Chondrocyte (in vitro differentiated cells): Measurements from ENCODE around the gene HAND2. TPM values are rescaled to one million over a fixed set of nuclear protein-coding genes. Genes with fewer than 3 reads are reported as not detected.

ENCODE experiments used
- DNase-seq: peaks from one replicate; pipeline ENCODE4 v3.0.0; 2021; ENCODE audit warnings: mixed read lengths, low spot score
- H3K27ac Mint-ChIP-seq: one replicate; pipeline ENCODE4 v1.8.0; 2021; ENCODE audit warnings: mild to moderate bottlenecking, moderate library complexity, mixed read lengths; ENCODE audit not compliant: unreplicated experiment
- H3K27me3 Mint-ChIP-seq: 2 replicates; pipeline ENCODE4 v1.8.0; 2021; ENCODE audit warnings: low read depth, mixed read lengths
- H3K36me3 Mint-ChIP-seq: 2 replicates; pipeline ENCODE4 v1.8.0; 2021; ENCODE audit warnings: low read depth, mixed read lengths
- H3K4me1 Mint-ChIP-seq: 2 replicates; pipeline ENCODE4 v1.8.0; 2021; ENCODE audit warnings: low read depth, mild to moderate bottlenecking, mixed read lengths
- H3K4me3 Mint-ChIP-seq: one replicate; pipeline ENCODE4 v1.8.0; 2021; ENCODE audit warnings: mild to moderate bottlenecking, moderate library complexity, mixed read lengths; ENCODE audit not compliant: unreplicated experiment
- H3K9me3 Mint-ChIP-seq: 2 replicates; pipeline ENCODE4 v1.8.0; 2021; ENCODE audit warnings: low read depth, mixed read lengths
- CTCF ChIP-seq: fragments of 200-600 bp; sonication (generic); IDR thresholded peaks from 2 replicates; pipeline ENCODE4 v1.5.0; 2021; ENCODE audit warnings: antibody characterized with exemption, mild to moderate bottlenecking, moderate library complexity
- total RNA-seq: library from RNA; stranded (reverse); gene quantifications from 3 replicates; pipeline ENCODE4 v1.2.1, GENCODE V29; 2021

The HAND2 gene
- total RNA-seq, 1 donor from 2014 or later, result not detected

- Mint-ChIP-seq H3K9me3 (no peaks in the 10 kb centered on the region), H3K4me3 (no peak overlapping the region), H3K4me1 (peaks cover 10% of the 10 kb centered on the region), H3K27me3 (peaks cover 78% of the 10 kb centered on the region), H3K36me3 (no peaks in the 10 kb centered on the region), H3K27ac (no peak overlapping the region)
- no peak for TF ChIP-seq CTCF
- no peak for DNase-seq
These were observed 13.2 kb upstream of the HAND2 start for GRCh38 chr4:173543266-173543665.

GRCh38 chr4:173539986-173540385 is 10.0 kb upstream of the HAND2 start:
- Mint-ChIP-seq H3K9me3 (no peaks in the 10 kb centered on the region), H3K27me3 (peaks cover 82% of the 10 kb centered on the region), H3K27ac (no peak overlapping the region), H3K4me3 (no peak overlapping the region), H3K4me1 (peaks cover 10% of the 10 kb centered on the region), H3K36me3 (peaks cover 4% of the 10 kb centered on the region)
- no peak for DNase-seq
- TF ChIP-seq CTCF, result no peak

- H3K27me3 Mint-ChIP-seq, result peaks cover 84% of the 10 kb centered on the region
- peak overlapping the region; percentile 57 for H3K4me3 Mint-ChIP-seq
- no peaks in the 10 kb centered on the region for H3K9me3 Mint-ChIP-seq
- DNase-seq, result no peak
- peaks cover 4% of the 10 kb centered on the region for H3K36me3 Mint-ChIP-seq
- H3K4me1 Mint-ChIP-seq, result peaks cover 10% of the 10 kb centered on the region
- no peak overlapping the region for H3K27ac Mint-ChIP-seq
- no peak for TF ChIP-seq CTCF
These were observed 8.9 kb upstream of the HAND2 start for GRCh38 chr4:173538909-173539445.

GRCh38 chr4:173538148-173538908 is 8.3 kb upstream of the HAND2 start:
- no peak overlapping the region for H3K27ac Mint-ChIP-seq
- peaks cover 84% of the 10 kb centered on the region for H3K27me3 Mint-ChIP-seq
- peaks cover 10% of the 10 kb centered on the region for H3K4me1 Mint-ChIP-seq
- H3K36me3 Mint-ChIP-seq, result peaks cover 4% of the 10 kb centered on the region
- peak overlapping the region; percentile 57 for H3K4me3 Mint-ChIP-seq
- TF ChIP-seq CTCF, result no peak
- DNase-seq, result no peak
- no peaks in the 10 kb centered on the region for H3K9me3 Mint-ChIP-seq

GRCh38 chr4:173537613-173538147 is 7.7 kb upstream of the HAND2 start:
- H3K27me3 Mint-ChIP-seq, result peaks cover 88% of the 10 kb centered on the region
- TF ChIP-seq CTCF, result no peak
- DNase-seq, result no peak
- H3K4me1 Mint-ChIP-seq, result peaks cover 10% of the 10 kb centered on the region
- H3K9me3 Mint-ChIP-seq, result no peaks in the 10 kb centered on the region
- no peak overlapping the region for H3K4me3 Mint-ChIP-seq
- H3K36me3 Mint-ChIP-seq, result peaks cover 4% of the 10 kb centered on the region
- H3K27ac Mint-ChIP-seq, result no peak overlapping the region
